ENCODE measurements around the gene LSM11.

The LSM11 gene

DNA sequence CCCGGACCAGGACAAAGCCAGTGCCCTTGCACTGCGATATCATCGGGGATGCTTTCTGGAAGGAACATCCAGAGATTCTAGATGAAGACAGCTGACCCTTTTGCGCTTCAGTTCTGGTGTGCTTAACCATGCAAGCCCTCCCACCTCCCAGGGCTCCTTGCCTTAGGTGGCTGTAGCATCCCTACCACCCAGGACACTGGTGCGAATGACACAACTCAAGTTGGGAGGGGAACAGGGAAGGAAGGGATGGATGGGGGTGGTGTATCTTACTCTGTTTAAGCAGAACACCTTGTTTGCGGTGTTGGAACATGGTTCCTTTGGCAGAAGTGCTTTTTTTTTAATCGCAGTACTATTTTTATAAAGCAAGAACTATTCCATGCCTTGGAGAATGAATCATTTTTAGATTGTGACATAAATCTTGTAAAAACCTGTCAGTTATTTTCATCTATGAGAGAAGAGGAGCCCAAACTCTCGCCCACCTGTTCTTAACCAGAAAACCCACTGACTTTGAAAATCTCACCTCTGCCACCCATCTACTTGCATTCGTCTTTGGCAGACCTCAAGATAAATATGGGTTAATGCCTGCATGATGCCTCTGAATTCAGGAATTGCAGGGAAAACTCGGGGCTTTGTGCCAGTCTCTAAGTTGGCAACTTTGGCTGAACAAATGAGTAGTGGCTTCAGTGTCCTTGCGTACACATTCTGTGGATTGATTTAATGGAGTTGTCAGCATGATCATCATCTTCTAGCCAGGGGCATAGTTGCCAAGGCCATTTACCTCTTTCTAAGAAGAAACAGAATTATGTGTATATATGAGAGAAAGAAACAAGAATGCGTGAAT, 3.9 kb upstream of the LSM11 start:
- H3K27ac ChIP-seq, result peak overlapping the region; percentile 76

DNA sequence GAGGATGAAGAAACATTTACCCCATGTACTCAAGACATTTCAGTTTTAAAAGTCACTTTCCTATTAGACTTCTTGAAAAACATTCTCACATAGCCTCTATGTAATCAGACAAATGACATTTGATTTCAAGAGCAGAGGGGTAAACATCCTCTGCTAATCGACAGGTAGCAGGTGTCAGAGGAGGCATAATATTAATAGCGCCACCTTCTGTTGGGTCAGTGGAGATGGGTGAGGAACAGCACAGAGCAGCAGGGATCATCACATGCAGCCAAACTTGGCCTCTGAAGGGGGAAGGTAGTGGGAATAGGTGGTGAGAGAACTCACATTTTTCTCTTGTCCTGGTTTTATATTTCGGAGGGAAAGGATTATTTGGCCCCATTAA, 3.3 kb upstream of the LSM11 start:
- peak overlapping the region; percentile 76 for H3K27ac ChIP-seq
- TF ChIP-seq, protein P1, sequence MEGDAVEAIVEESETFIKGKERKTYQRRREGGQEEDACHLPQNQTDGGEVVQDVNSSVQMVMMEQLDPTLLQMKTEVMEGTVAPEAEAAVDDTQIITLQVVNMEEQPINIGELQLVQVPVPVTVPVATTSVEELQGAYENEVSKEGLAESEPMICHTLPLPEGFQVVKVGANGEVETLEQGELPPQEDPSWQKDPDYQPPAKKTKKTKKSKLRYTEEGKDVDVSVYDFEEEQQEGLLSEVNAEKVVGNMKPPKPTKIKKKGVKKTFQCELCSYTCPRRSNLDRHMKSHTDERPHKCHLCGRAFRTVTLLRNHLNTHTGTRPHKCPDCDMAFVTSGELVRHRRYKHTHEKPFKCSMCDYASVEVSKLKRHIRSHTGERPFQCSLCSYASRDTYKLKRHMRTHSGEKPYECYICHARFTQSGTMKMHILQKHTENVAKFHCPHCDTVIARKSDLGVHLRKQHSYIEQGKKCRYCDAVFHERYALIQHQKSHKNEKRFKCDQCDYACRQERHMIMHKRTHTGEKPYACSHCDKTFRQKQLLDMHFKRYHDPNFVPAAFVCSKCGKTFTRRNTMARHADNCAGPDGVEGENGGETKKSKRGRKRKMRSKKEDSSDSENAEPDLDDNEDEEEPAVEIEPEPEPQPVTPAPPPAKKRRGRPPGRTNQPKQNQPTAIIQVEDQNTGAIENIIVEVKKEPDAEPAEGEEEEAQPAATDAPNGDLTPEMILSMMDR (conservative IDR thresholded peaks at IDR 0.05), result peak; percentile 73

More for the DNA sequence above, 3.9 kb upstream of the LSM11 start:
- TF ChIP-seq, protein P1 (conservative IDR thresholded peaks at IDR 0.05), result no peak

DNA sequence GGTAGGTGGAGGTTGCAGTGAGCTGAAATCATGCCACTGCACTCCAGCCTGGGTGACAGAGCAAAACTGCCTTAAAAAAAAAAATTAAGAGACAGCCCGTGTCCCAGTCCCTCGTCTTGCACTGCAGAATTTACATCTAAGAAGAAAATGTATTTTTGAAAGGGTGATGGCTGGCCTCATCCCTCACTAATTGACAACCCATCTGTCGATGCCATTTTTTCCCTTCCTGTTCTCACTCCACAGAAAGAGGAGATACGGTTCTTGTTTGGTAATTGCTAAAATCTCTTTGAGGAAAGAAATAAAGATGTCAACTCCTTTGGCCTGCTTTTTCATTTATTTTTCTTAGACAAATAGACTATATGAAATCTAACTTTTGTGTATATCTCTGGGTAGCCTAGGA, 2.4 kb upstream of the LSM11 start:
- TF ChIP-seq, protein P1 (conservative IDR thresholded peaks at IDR 0.05), result no peak
- peak overlapping the region; percentile 76 for H3K27ac ChIP-seq

GRCh38 chr5:157744051-157745011, 819 bp downstream of the LSM11 start:
- TF ChIP-seq, protein P1 (conservative IDR thresholded peaks at IDR 0.05), result no peak
- H3K27ac ChIP-seq, result peak overlapping the region; percentile 77

- H3K27ac ChIP-seq, result peak overlapping the region; percentile 77
- TF ChIP-seq, protein P1 (conservative IDR thresholded peaks at IDR 0.05), result no peak
Measured at GRCh38 chr5:157745041-157745456, 1.5 kb downstream of the LSM11 start.

DNA sequence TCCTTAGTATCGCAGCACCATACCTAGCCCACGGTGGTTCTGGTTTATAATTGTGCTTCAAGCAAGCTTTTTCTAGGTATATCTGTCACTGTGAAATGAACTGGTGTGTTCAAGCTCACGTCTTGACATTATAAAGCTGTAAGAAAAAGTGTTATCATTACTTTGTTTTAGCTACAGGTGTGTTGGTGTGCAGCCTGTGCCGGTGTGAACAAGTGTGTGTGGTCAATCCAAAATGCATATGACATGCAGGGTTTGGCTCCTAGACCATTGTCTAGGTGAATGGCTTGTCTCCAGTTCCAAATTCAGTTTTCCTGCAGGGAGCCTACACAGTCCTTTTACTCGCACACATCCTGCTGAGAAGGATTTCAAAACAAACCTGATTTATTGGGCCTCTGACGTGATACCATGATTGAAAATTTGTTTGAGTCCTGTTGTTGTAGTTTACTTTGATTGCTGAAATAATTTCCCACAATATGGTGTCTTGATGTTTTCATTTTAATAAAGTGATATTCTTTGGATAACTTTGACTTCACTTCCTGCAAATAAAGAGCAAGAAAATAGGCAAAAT, 3.7 kb downstream of the LSM11 start:
- TF ChIP-seq, protein P1 (conservative IDR thresholded peaks at IDR 0.05), result no peak
- H3K27ac ChIP-seq, result no peak overlapping the region
